HepG2 (cell line): ENCODE results near the gene MMP23B. TPM values are rescaled to one million over a fixed set of nuclear protein-coding genes. Genes with fewer than 3 reads are reported as not detected.

ENCODE experiments used
- GMEB2 ChIP-seq: IDR thresholded peaks from 2 replicates; pipeline ENCODE4 v1.6.1; 2016; ENCODE audit warnings: missing biosample characterization, missing genetic modification reagents, low read depth
- GTF3A ChIP-seq: sonication (generic); formaldehyde crosslinking; conservative IDR thresholded peaks from 2 replicates; pipeline ENCODE4 v1.4.0; 2020; ENCODE audit warnings: mild to moderate bottlenecking, missing genetic modification reagents
- MYPOP ChIP-seq: sonication (generic); formaldehyde crosslinking; IDR thresholded peaks from 2 replicates; pipeline ENCODE4 v1.8.1; 2023; ENCODE audit warnings: mild to moderate bottlenecking, moderate library complexity, missing genetic modification reagents
- NR2F6 ChIP-seq, 2 experiments: IDR thresholded peaks; 2 replicates each; pipeline ENCODE4 v1.6.1; 2016; ENCODE audit warnings: antibody characterized with exemption in 1 of 2, mild to moderate bottlenecking in 1 of 2
- PAXIP1 ChIP-seq: sonication (generic); formaldehyde crosslinking; conservative IDR thresholded peaks from 2 replicates; pipeline ENCODE4 v1.4.0; 2020; ENCODE audit warnings: mild to moderate bottlenecking, missing genetic modification reagents, moderate library complexity
- PCBP1 ChIP-seq: fragments of 200-400 bp; formaldehyde crosslinking; IDR thresholded peaks from 2 replicates; pipeline ENCODE4 v1.6.1; 2017; ENCODE audit warnings: mild to moderate bottlenecking, low read depth, low read length, borderline replicate concordance
- SALL2 ChIP-seq: sonication (generic); formaldehyde crosslinking; IDR thresholded peaks from 2 replicates; pipeline ENCODE4 v1.8.1; 2023; ENCODE audit warnings: mild to moderate bottlenecking, missing genetic modification reagents, inconsistent platforms
- YEATS4 ChIP-seq: sonication (generic); formaldehyde crosslinking; IDR thresholded peaks from 2 replicates; pipeline ENCODE4 v1.4.0; 2020; ENCODE audit warnings: missing genetic modification reagents, borderline replicate concordance
- ZBTB46 ChIP-seq: sonication (generic); formaldehyde crosslinking; IDR thresholded peaks from 2 replicates; pipeline ENCODE4 v1.4.0; 2020; ENCODE audit warnings: mild to moderate bottlenecking, missing genetic modification reagents, borderline replicate concordance
- ZKSCAN1 ChIP-seq: fragments of 150-350 bp; IDR thresholded peaks from 2 replicates; pipeline ENCODE4 v1.6.1; 2014; ENCODE audit warnings: low read length
- ZNF317 ChIP-seq: sonication (generic); formaldehyde crosslinking; IDR thresholded peaks from 2 replicates; pipeline ENCODE4 v1.5.0; 2020; ENCODE audit warnings: mild to moderate bottlenecking, missing genetic modification reagents
- ZNF569 ChIP-seq: sonication (generic); formaldehyde crosslinking; IDR thresholded peaks from 2 replicates; pipeline ENCODE4 v1.5.0; 2020; ENCODE audit warnings: mild to moderate bottlenecking, missing genetic modification reagents, moderate library complexity, borderline replicate concordance
- polyA plus RNA-seq, 8 experiments: library from polyadenylated mRNA; depleted of rRNA in 3 of 8; stranded (reverse) in 7 of 8; unstranded in 1 of 8; fragments of >200 nt; fragmentation: Illumina TruSeq in 4 of 8; extraction: Trizol in 4 of 8; gene quantifications; 2 replicates each; pipeline versions ENCODE4 v1.2.1 to v1.2.3, GENCODE V29; 2011 to 2016; ENCODE audit warnings: low read depth in 4 of 8, missing spikeins in 1 of 8, mixed read lengths in 1 of 8; ENCODE audit not compliant: insufficient read depth in 1 of 8
- total RNA-seq, 5 experiments: library from RNA; depleted of rRNA; stranded (reverse); fragments of >200 nt; fragmentation: Illumina TruSeq; extraction: Trizol; gene quantifications; 2 replicates each; pipeline ENCODE4 v1.2.3, GENCODE V29; 2016; ENCODE audit warnings: low read depth in 1 of 5

Gene MMP23B
- total and polyA plus RNA-seq, 2 of the 13 experiments (the other 11 are each of a cell fraction or from before 2014, with no cell fraction given) = 0.61 to 0.75 TPM

- TF ChIP-seq GMEB2 (0 out of 2 replicates have a peak, but pooled peaks have one; percentile 24), NR2F6 (IDR thresholded peaks at IDR 0.05) (peak; percentile 97), NR2F6 (CRISPR knock-in tag; IDR thresholded peaks at IDR 0.05) (peak; percentile 99), PCBP1 (0 out of 2 replicates have a peak, but pooled peaks have one; percentile 26), GTF3A (CRISPR knock-in tag) (0 out of 2 replicates have a peak, but pooled peaks have one; percentile 62), PAXIP1 (peak; percentile 77), ZKSCAN1 (no peak), SALL2 (CRISPR knock-in tag) (peak; percentile 24; the same call in 1 of the 2 replicates), ZBTB46 (CRISPR knock-in tag) (no peak), MYPOP (CRISPR knock-in tag) (no peak), ZNF317 (CRISPR knock-in tag) (0 out of 2 replicates have a peak, but pooled peaks have one; percentile 46), ZNF569 (CRISPR knock-in tag) (no peak), YEATS4 (CRISPR knock-in tag) (0 out of 2 replicates have a peak, but pooled peaks have one; percentile 41)
Measured at GRCh38 chr1:1678581-1679380, 46.8 kb downstream of the MMP23B start (continued).
